Calu3 (cell line): ENCODE measurements around the gene RHOC. TPM values are rescaled to one million over a fixed set of nuclear protein-coding genes. Genes with fewer than 3 reads are reported as not detected.

Experiments used
- BruUV-seq: library from RNA; stranded (reverse); fragments of 400-500 nt; replicated peaks from 2 replicates; lab custom pipeline; 2021; lab: Mats Ljungman, UMichigan
- CTCF ChIA-PET: fragments of 300-600 bp; sonication (Branson Sonifier 250); formaldehyde crosslinking; loops from one replicate; lab custom pipeline; 2022; ENCODE audit warnings: antibody characterized with exemption; lab: Charles Lee
- DNase-seq: peaks from one replicate; pipeline ENCODE4 v3.0.0; 2022
- H3K27ac Mint-ChIP-seq: one replicate; pipeline ENCODE4 v1.8.0; 2022; ENCODE audit warnings: mixed read lengths; ENCODE audit not compliant: unreplicated experiment
- H3K27me3 Mint-ChIP-seq: one replicate; pipeline ENCODE4 v1.8.0; 2022; ENCODE audit warnings: mixed read lengths; ENCODE audit not compliant: unreplicated experiment
- H3K36me3 Mint-ChIP-seq: one replicate; pipeline ENCODE4 v1.8.0; 2022; ENCODE audit warnings: mild to moderate bottlenecking, moderate library complexity, mixed read lengths; ENCODE audit not compliant: insufficient read depth, unreplicated experiment
- H3K4me1 Mint-ChIP-seq: one replicate; pipeline ENCODE4 v1.8.0; 2022; ENCODE audit warnings: mild to moderate bottlenecking, low read depth, mixed read lengths; ENCODE audit not compliant: unreplicated experiment
- H3K4me3 Mint-ChIP-seq: one replicate; pipeline ENCODE4 v1.8.0; 2022; ENCODE audit warnings: mild to moderate bottlenecking, low read depth, moderate library complexity, mixed read lengths; ENCODE audit not compliant: unreplicated experiment
- H3K9me3 Mint-ChIP-seq: one replicate; pipeline ENCODE4 v1.8.0; 2022; ENCODE audit warnings: low read depth, mixed read lengths; ENCODE audit not compliant: unreplicated experiment
- CTCF ChIP-seq: fragments of 200-600 bp; IDR thresholded peaks from one replicate; pipeline ENCODE4 v1.8.0; 2022; ENCODE audit warnings: antibody characterized with exemption; ENCODE audit not compliant: unreplicated experiment
- intact Hi-C: fragments of 100-400 bp; cut with micrococcal nuclease; formaldehyde crosslinking; loops from one replicate; pipeline ENCODE4 v1.10.0; 2022; ENCODE audit not compliant: unreplicated experiment
- total RNA-seq: library from RNA; stranded (reverse); gene quantifications from 2 replicates; pipeline ENCODE4 v1.2.3, GENCODE V29; 2022

RHOC gene
- total RNA-seq, 1 experiment from 2014 or later: 176 TPM

- H3K4me3 Mint-ChIP-seq: peak overlapping the region; percentile 72
- H3K27ac Mint-ChIP-seq: no peak overlapping the region
- H3K27me3 Mint-ChIP-seq: peaks cover 18% of the 10 kb centered on the region
- intact Hi-C loops: no loop called here
- DNase-seq: peak; percentile 35
- no peaks in the 10 kb centered on the region for H3K9me3 Mint-ChIP-seq
- H3K4me1 Mint-ChIP-seq: no peaks in the 10 kb centered on the region
- CTCF ChIA-PET: interaction anchor here (0.6 to 1.4 kb wide), 4 partner anchors 288 to 904 kb away, joined by 4 to 6 read pairs (median 6); no protein-coding TSS in a partner anchor
- no TSS peak for BruUV-seq
- H3K36me3 Mint-ChIP-seq: peaks cover 13% of the 10 kb centered on the region
- no peak for TF ChIP-seq CTCF
These were observed 36.5 kb upstream of the RHOC start for GRCh38 chr1:112743174-112744008.

- BruUV-seq: no TSS peak
- Mint-ChIP-seq H3K27me3 (peaks cover 18% of the 10 kb centered on the region), H3K36me3 (no peaks in the 10 kb centered on the region), H3K4me3 (no peak overlapping the region), H3K9me3 (no peaks in the 10 kb centered on the region), H3K27ac (no peak overlapping the region), H3K4me1 (no peaks in the 10 kb centered on the region)
- CTCF ChIA-PET: no interaction called here
- no peak for TF ChIP-seq CTCF
- DNase-seq: no peak
- intact Hi-C loops: loop anchor here (5.0 kb wide), 1 partner anchor 65 kb away; no protein-coding TSS in a partner anchor
These were observed 30.6 kb upstream of the RHOC start for GRCh38 chr1:112737573-112737972.

GRCh38 chr1:112735752-112736151 lies 28.8 kb upstream of the RHOC start:
- Mint-ChIP-seq H3K4me1 (no peaks in the 10 kb centered on the region), H3K36me3 (no peaks in the 10 kb centered on the region), H3K9me3 (no peaks in the 10 kb centered on the region), H3K27ac (no peak overlapping the region), H3K4me3 (no peak overlapping the region), H3K27me3 (peaks cover 18% of the 10 kb centered on the region)
- no peak for DNase-seq
- no peak for TF ChIP-seq CTCF
- BruUV-seq: no TSS peak
- CTCF ChIA-PET: interaction anchor here (0.7 kb wide), 1 partner anchor 98 kb away, joined by 10 read pairs; no protein-coding TSS in a partner anchor
- intact Hi-C loops: loop anchor here (5.0 kb wide), 1 partner anchor 67 kb away; no protein-coding TSS in a partner anchor

- H3K9me3 Mint-ChIP-seq: no peaks in the 10 kb centered on the region
- H3K27ac Mint-ChIP-seq: no peak overlapping the region
- no TSS peak for BruUV-seq
- no peaks in the 10 kb centered on the region for H3K36me3 Mint-ChIP-seq
- DNase-seq: no peak
- intact Hi-C loops: no loop called here
- H3K27me3 Mint-ChIP-seq: no peaks in the 10 kb centered on the region
- no peak overlapping the region for H3K4me3 Mint-ChIP-seq
- H3K4me1 Mint-ChIP-seq: no peaks in the 10 kb centered on the region
- CTCF ChIA-PET: interaction anchor here (0.6 kb wide), 1 partner anchor 187 kb away, joined by 7 read pairs; no protein-coding TSS in a partner anchor
- TF ChIP-seq CTCF: no peak
These were observed 24.5 kb upstream of the RHOC start for GRCh38 chr1:112731451-112731850.
